Measurements from ENCODE around the gene C19orf25. TPM values are rescaled to one million over a fixed set of nuclear protein-coding genes. Genes with fewer than 3 reads are reported as not detected.

The C19orf25 gene
- total and polyA plus RNA-seq, 10 of the 15 experiments (the other 5 are each of a cell fraction or from before 2014, with no cell fraction given), result 1.2 to 67.0 (median 25.6) TPM

DNA sequence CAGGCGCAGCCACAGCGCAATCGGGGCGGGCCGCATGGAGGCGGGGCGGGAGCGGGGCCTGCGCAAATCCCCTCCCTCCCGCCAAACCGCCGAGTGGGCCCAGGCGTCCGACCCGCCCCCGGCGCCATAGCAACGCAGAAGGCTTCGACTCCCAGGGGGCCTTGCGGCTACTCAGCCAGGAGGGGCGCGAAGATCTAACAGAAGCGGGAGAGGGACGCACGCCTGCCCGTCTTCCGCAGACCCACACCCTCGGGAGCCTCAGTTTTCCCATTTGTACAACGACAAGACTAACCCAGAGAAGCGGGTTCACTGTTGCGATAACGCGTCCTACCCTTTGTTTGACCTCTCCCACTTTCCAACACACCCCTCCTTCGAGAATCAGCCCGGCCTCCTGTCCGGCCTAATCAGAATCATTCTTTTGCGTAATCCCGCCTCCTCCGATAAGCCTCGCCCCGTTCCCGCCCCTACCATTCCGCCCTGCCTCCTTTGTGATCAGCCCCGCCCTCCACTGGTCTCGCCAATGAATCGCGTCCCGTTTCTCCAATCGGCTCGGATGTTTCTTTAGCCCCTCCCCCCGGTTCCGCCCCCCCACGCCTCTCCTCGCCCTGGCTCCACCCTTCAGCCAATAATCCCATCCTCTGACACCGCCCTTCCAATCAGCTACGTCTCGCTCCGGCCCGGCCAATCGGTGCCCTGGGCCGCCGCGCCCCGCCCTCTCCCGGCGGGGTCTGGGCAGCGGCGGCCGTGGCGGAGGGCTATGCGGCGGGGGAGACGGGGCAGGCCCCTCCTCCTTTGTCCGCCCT, 11.5 kb upstream of the C19orf25 start, which contains the start of gene PCSK4 (continued):
- TF ChIP-seq, protein P1, sequence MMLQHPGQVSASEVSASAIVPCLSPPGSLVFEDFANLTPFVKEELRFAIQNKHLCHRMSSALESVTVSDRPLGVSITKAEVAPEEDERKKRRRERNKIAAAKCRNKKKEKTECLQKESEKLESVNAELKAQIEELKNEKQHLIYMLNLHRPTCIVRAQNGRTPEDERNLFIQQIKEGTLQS (IDR thresholded peaks at IDR 0.05; ENCODE audit: borderline replicate concordance, extremely low read depth, low read depth, low read length), result no peak
- TF ChIP-seq FOXK2 (IDR thresholded peaks at IDR 0.05), result peak; percentile 95
- peak; percentile 96 for TF ChIP-seq MEF2B (IDR thresholded peaks at IDR 0.05; ENCODE audit: partially characterized antibody, poor library complexity, severe bottlenecking)
- peak; percentile 81; the same call in 1 of the 2 replicates for TF ChIP-seq RB1 (IDR thresholded peaks at IDR 0.05; ENCODE audit: borderline replicate concordance)
- TF ChIP-seq ZNF274 (IDR thresholded peaks at IDR 0.05; ENCODE audit: insufficient read depth, insufficient read length), result no peak
- 0 out of 2 replicates have a peak, but pooled peaks have one; percentile 47 for TF ChIP-seq STAT1 (conservative IDR thresholded peaks at IDR 0.05)
- TF ChIP-seq JUND (IDR thresholded peaks at IDR 0.05; ENCODE audit: low read depth, low read length), result peak; percentile 76; the same call in 1 of the 2 replicates
- TF ChIP-seq ZBTB33 (IDR thresholded peaks at IDR 0.05), result no peak
- no peak for TF ChIP-seq IRF5 (IDR thresholded peaks at IDR 0.05; ENCODE audit: borderline replicate concordance)
- TF ChIP-seq, protein P2, sequence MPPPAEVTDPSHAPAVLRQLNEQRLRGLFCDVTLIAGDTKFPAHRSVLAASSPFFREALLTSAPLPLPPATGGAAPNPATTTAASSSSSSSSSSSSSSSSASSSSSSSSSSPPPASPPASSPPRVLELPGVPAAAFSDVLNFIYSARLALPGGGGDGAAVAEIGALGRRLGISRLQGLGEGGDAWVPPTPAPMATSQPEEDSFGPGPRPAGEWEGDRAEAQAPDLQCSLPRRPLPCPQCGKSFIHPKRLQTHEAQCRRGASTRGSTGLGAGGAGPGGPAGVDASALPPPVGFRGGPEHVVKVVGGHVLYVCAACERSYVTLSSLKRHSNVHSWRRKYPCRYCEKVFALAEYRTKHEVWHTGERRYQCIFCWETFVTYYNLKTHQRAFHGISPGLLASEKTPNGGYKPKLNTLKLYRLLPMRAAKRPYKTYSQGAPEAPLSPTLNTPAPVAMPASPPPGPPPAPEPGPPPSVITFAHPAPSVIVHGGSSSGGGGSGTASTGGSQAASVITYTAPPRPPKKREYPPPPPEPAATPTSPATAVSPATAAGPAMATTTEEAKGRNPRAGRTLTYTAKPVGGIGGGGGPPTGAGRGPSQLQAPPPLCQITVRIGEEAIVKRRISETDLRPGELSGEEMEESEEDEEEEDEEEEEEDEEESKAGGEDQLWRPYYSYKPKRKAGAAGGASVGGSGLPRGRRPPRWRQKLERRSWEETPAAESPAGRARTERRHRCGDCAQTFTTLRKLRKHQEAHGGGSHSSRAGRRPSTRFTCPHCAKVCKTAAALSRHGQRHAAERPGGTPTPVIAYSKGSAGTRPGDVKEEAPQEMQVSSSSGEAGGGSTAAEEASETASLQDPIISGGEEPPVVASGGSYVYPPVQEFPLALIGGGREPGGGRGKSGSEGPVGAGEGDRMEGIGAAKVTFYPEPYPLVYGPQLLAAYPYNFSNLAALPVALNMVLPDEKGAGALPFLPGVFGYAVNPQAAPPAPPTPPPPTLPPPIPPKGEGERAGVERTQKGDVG (CRISPR knock-in tag; IDR thresholded peaks at IDR 0.05), result no peak
- TF ChIP-seq CTCF (IDR thresholded peaks at IDR 0.05 in 2 of 3, conservative IDR thresholded peaks at IDR 0.05 in 1 of 3; ENCODE audit: control insufficient read depth in 2 of 3, extremely low read depth in 1 of 3, insufficient read depth in 1 of 3, low read depth in 3 of 3, low read length in 3 of 3), result no peak
- no peak for TF ChIP-seq SIX5 (IDR thresholded peaks at IDR 0.05; ENCODE audit: low read depth, low read length, severe bottlenecking)
- TF ChIP-seq TBL1XR1 (IDR thresholded peaks at IDR 0.05; ENCODE audit: low read depth, low read length), result no peak
- TF ChIP-seq, protein P3, sequence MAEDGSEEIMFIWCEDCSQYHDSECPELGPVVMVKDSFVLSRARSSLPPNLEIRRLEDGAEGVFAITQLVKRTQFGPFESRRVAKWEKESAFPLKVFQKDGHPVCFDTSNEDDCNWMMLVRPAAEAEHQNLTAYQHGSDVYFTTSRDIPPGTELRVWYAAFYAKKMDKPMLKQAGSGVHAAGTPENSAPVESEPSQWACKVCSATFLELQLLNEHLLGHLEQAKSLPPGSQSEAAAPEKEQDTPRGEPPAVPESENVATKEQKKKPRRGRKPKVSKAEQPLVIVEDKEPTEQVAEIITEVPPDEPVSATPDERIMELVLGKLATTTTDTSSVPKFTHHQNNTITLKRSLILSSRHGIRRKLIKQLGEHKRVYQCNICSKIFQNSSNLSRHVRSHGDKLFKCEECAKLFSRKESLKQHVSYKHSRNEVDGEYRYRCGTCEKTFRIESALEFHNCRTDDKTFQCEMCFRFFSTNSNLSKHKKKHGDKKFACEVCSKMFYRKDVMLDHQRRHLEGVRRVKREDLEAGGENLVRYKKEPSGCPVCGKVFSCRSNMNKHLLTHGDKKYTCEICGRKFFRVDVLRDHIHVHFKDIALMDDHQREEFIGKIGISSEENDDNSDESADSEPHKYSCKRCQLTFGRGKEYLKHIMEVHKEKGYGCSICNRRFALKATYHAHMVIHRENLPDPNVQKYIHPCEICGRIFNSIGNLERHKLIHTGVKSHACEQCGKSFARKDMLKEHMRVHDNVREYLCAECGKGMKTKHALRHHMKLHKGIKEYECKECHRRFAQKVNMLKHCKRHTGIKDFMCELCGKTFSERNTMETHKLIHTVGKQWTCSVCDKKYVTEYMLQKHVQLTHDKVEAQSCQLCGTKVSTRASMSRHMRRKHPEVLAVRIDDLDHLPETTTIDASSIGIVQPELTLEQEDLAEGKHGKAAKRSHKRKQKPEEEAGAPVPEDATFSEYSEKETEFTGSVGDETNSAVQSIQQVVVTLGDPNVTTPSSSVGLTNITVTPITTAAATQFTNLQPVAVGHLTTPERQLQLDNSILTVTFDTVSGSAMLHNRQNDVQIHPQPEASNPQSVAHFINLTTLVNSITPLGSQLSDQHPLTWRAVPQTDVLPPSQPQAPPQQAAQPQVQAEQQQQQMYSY (CRISPR knock-in tag; IDR thresholded peaks at IDR 0.05), result no peak
- TF ChIP-seq NFYB (IDR thresholded peaks at IDR 0.05; ENCODE audit: insufficient read depth, low read depth, low read length), result peak; percentile 83

Data from GM12878 (cell line).